K562 (cell line): ENCODE results near the gene RAP2B. TPM values are rescaled to one million over a fixed set of nuclear protein-coding genes. Genes with fewer than 3 reads are reported as not detected.
A peak's percentile ranks its signal among the peaks of the same experiment; 100 is the strongest.

Source experiments
- CHD1 ChIP-seq: fragments of 200-600 bp; sonication (generic); IDR thresholded peaks from one replicate; pipeline ENCODE4 v1.6.1; 2012; ENCODE audit warnings: mild to moderate bottlenecking, moderate library complexity, low read length, inconsistent platforms
- EP400 ChIP-seq: fragments of 450-650 bp; IDR thresholded peaks from 2 replicates; pipeline ENCODE4 v1.6.1; 2017; ENCODE audit warnings: antibody characterized with exemption, mild to moderate bottlenecking, moderate library complexity
- HLTF ChIP-seq: fragments of 450-650 bp; IDR thresholded peaks from 2 replicates; pipeline ENCODE4 v1.6.1; 2016
- HNRNPL ChIP-seq: fragments of 200-400 bp; formaldehyde crosslinking; IDR thresholded peaks from 2 replicates; pipeline ENCODE4 v1.6.1; 2017; ENCODE audit warnings: low read depth, mild to moderate bottlenecking, low read length
- MAFK ChIP-seq: IDR thresholded peaks from 2 replicates; pipeline ENCODE4 v1.6.1; 2011; ENCODE audit warnings: low read length, improper control_type of control experiment
- NR2C1 ChIP-seq, 2 experiments: fragments of 450-650 bp; IDR thresholded peaks; 2 replicates each; pipeline ENCODE4 v1.6.1; 2017; ENCODE audit warnings: mild to moderate bottlenecking in 2 of 2, antibody characterized with exemption in 1 of 2, inconsistent platforms in 1 of 2, missing compliant biosample characterization in 1 of 2, missing genetic modification characterization in 1 of 2
- POLR2B ChIP-seq: fragments of 450-650 bp; IDR thresholded peaks from 2 replicates; pipeline ENCODE4 v1.6.1; 2018; ENCODE audit warnings: low read depth; ENCODE audit not compliant: partially characterized antibody
- PTBP1 ChIP-seq: fragments of 200-400 bp; formaldehyde crosslinking; IDR thresholded peaks from 2 replicates; pipeline ENCODE4 v1.6.1; 2017; ENCODE audit warnings: low read depth, low read length
- SAFB2 ChIP-seq: fragments of 200-400 bp; formaldehyde crosslinking; IDR thresholded peaks from 2 replicates; pipeline ENCODE4 v1.6.1; 2018; ENCODE audit warnings: borderline replicate concordance, low read length, low read depth, moderate library complexity; ENCODE audit not compliant: severe bottlenecking
- SETDB1 ChIP-seq: IDR thresholded peaks from one replicate; pipeline ENCODE4 v1.6.1; 2012; ENCODE audit warnings: low read length, control low read depth, inconsistent platforms
- SP1 ChIP-seq: sonication (generic); formaldehyde crosslinking; IDR thresholded peaks from 2 replicates; pipeline ENCODE4 v1.8.1; 2022; ENCODE audit warnings: mild to moderate bottlenecking, missing genetic modification reagents
- TEAD1 ChIP-seq, 2 experiments: fragments of 450-650 bp in 1 of 2; sonication (generic) in 1 of 2; formaldehyde crosslinking; IDR thresholded peaks; 2 replicates each; pipeline versions ENCODE4 v1.4.0 to v1.8.0; 2020 to 2022; ENCODE audit warnings: mild to moderate bottlenecking in 2 of 2, missing genetic modification reagents in 1 of 2
- polyA plus RNA-seq, 8 experiments: library from polyadenylated mRNA; depleted of rRNA in 4 of 8; stranded (reverse) in 5 of 8; unstranded in 3 of 8; fragments of >200 nt; fragmentation: Nextera tagmentation in 2 of 8; fragmentation: Illumina TruSeq in 1 of 8; extraction: Ambion mirVana in 2 of 8; extraction: Trizol in 1 of 8; gene quantifications; 2 replicates each; pipeline versions ENCODE4 v1.2.1 to v1.2.3, GENCODE V29; 2011 to 2014; ENCODE audit warnings: inconsistent platforms in 1 of 8, missing spikeins in 1 of 8
- total RNA-seq, 7 experiments: library from RNA; depleted of rRNA in 6 of 7; stranded (reverse); fragments of >200 nt in 6 of 7; fragmentation: Illumina TruSeq in 2 of 7; extraction: Trizol in 2 of 7; gene quantifications; 2 replicates each; pipeline versions ENCODE4 v1.2.1 to v1.2.3, GENCODE V29; 2011 to 2021; ENCODE audit warnings: low replicate concordance in 1 of 7
- TF ChIP-seq, protein P1 (sequence below), 2 experiments: IDR thresholded peaks; 2 replicates each; pipeline ENCODE4 v1.6.1; 2012; ENCODE audit warnings: improper control_type of control experiment in 2 of 2, low read depth in 2 of 2, low read length in 2 of 2, borderline replicate concordance in 1 of 2
- TF ChIP-seq, protein P2 (sequence below): sonication (generic); formaldehyde crosslinking; IDR thresholded peaks from 2 replicates; pipeline ENCODE4 v1.4.0; 2020; ENCODE audit warnings: mild to moderate bottlenecking, missing genetic modification reagents
- TF ChIP-seq, protein P3 (sequence below): fragments of 450-650 bp; IDR thresholded peaks from 2 replicates; pipeline ENCODE4 v1.6.1; 2016; ENCODE audit warnings: borderline replicate concordance
- TF ChIP-seq, protein P4 (sequence below): sonication (generic); formaldehyde crosslinking; IDR thresholded peaks from 2 replicates; pipeline ENCODE4 v1.8.1; 2023; ENCODE audit warnings: mild to moderate bottlenecking, missing genetic modification reagents

RAP2B gene
- total and polyA plus RNA-seq, 9 of the 15 experiments (the other 6 are each of a cell fraction or from before 2014, with no cell fraction given) = 9.4 to 31.2 (median 15.8) TPM

DNA sequence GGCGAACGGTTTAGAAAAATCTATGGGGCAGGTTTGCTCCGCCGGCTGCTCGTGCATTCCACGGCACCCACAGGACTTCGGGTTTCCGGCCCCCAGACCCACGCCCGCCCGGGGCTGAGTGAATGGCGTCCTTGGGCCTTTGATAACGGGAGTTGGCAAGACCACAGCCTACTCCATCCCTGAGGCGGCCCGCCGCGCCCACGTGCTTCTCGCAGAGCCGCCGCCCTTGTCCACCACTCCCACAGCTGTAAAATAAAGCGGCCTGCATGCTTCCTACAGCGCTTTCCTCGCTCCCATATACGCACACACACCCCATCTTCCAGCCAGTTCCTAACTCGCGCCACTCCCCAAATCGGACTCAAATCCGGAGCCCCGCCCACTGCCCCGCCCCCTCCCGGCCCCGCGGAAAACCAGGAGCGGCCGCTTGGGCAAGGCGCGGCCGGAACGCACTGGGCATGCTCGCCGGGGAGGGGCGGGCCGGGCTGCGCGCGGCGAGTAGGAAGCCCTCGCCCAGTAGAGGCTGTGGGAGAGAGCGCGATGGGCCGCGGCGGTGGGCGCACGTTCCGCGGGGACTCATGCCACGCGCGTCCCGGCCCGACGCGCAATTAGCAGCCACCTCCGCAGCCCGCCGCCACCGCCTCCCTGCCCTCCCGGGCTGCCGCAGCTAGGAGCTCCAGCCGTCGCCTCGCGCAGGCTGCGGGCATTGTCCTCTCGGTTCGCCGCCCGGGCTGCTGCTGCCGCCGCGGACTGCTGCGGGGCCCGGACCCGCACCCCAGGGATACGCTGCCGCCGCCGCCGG lies at the start of gene RAP2B (continued):
- TF ChIP-seq, protein P1, sequence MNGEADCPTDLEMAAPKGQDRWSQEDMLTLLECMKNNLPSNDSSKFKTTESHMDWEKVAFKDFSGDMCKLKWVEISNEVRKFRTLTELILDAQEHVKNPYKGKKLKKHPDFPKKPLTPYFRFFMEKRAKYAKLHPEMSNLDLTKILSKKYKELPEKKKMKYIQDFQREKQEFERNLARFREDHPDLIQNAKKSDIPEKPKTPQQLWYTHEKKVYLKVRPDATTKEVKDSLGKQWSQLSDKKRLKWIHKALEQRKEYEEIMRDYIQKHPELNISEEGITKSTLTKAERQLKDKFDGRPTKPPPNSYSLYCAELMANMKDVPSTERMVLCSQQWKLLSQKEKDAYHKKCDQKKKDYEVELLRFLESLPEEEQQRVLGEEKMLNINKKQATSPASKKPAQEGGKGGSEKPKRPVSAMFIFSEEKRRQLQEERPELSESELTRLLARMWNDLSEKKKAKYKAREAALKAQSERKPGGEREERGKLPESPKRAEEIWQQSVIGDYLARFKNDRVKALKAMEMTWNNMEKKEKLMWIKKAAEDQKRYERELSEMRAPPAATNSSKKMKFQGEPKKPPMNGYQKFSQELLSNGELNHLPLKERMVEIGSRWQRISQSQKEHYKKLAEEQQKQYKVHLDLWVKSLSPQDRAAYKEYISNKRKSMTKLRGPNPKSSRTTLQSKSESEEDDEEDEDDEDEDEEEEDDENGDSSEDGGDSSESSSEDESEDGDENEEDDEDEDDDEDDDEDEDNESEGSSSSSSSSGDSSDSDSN (IDR thresholded peaks at IDR 0.05; ENCODE audit: borderline replicate concordance in 1 of 2, low read depth in 2 of 2, low read length in 2 of 2) = peak in 1 of 2 experiments; percentile 71; a peak in 1 of 4 replicates
- TF ChIP-seq SAFB2 (no peak), POLR2B (peak; percentile 58), SETDB1 (no peak), NR2C1 (IDR thresholded peaks at IDR 0.05) (no peak), NR2C1 (tag; IDR thresholded peaks at IDR 0.05) (no peak), PTBP1 (0 out of 2 replicates have a peak, but pooled peaks have one; percentile 16), HLTF (no peak), EP400 (peak; percentile 44; the same call in 1 of the 2 replicates), HNRNPL (peak; percentile 99), SP1 (peak; percentile 86), TEAD1 (CRISPR knock-in tag; IDR thresholded peaks at IDR 0.05) (peak in 1 of 2 experiments; percentile 18; a peak in 1 of 4 replicates), MAFK (no peak), CHD1 (peak; percentile 94)
- TF ChIP-seq, protein P2, sequence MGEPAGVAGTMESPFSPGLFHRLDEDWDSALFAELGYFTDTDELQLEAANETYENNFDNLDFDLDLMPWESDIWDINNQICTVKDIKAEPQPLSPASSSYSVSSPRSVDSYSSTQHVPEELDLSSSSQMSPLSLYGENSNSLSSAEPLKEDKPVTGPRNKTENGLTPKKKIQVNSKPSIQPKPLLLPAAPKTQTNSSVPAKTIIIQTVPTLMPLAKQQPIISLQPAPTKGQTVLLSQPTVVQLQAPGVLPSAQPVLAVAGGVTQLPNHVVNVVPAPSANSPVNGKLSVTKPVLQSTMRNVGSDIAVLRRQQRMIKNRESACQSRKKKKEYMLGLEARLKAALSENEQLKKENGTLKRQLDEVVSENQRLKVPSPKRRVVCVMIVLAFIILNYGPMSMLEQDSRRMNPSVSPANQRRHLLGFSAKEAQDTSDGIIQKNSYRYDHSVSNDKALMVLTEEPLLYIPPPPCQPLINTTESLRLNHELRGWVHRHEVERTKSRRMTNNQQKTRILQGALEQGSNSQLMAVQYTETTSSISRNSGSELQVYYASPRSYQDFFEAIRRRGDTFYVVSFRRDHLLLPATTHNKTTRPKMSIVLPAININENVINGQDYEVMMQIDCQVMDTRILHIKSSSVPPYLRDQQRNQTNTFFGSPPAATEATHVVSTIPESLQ (CRISPR knock-in tag) = no peak; the same call in 1 of the 2 replicates
- TF ChIP-seq, protein P3, sequence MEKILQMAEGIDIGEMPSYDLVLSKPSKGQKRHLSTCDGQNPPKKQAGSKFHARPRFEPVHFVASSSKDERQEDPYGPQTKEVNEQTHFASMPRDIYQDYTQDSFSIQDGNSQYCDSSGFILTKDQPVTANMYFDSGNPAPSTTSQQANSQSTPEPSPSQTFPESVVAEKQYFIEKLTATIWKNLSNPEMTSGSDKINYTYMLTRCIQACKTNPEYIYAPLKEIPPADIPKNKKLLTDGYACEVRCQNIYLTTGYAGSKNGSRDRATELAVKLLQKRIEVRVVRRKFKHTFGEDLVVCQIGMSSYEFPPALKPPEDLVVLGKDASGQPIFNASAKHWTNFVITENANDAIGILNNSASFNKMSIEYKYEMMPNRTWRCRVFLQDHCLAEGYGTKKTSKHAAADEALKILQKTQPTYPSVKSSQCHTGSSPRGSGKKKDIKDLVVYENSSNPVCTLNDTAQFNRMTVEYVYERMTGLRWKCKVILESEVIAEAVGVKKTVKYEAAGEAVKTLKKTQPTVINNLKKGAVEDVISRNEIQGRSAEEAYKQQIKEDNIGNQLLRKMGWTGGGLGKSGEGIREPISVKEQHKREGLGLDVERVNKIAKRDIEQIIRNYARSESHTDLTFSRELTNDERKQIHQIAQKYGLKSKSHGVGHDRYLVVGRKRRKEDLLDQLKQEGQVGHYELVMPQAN = peak; percentile 80
- TF ChIP-seq, protein P4, sequence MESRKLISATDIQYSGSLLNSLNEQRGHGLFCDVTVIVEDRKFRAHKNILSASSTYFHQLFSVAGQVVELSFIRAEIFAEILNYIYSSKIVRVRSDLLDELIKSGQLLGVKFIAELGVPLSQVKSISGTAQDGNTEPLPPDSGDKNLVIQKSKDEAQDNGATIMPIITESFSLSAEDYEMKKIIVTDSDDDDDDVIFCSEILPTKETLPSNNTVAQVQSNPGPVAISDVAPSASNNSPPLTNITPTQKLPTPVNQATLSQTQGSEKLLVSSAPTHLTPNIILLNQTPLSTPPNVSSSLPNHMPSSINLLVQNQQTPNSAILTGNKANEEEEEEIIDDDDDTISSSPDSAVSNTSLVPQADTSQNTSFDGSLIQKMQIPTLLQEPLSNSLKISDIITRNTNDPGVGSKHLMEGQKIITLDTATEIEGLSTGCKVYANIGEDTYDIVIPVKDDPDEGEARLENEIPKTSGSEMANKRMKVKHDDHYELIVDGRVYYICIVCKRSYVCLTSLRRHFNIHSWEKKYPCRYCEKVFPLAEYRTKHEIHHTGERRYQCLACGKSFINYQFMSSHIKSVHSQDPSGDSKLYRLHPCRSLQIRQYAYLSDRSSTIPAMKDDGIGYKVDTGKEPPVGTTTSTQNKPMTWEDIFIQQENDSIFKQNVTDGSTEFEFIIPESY (CRISPR knock-in tag) = peak; percentile 77
